K562 (cell line): Measurements from ENCODE around the gene NAA11. TPM values are rescaled to one million over a fixed set of nuclear protein-coding genes. Genes with fewer than 3 reads are reported as not detected.

Experiments
- C11orf30 ChIP-seq: fragments of 450-650 bp; IDR thresholded peaks from 2 replicates; pipeline ENCODE4 v1.6.1; 2016; ENCODE audit warnings: low read depth, mild to moderate bottlenecking
- CREB1 ChIP-seq, 2 experiments: sonication (generic) in 1 of 2; formaldehyde crosslinking in 1 of 2; IDR thresholded peaks; 2 replicates each; pipeline versions ENCODE4 v1.6.1 to v1.8.0; 2012 to 2022; ENCODE audit warnings: inconsistent platforms in 1 of 2, mild to moderate bottlenecking in 1 of 2, missing genetic modification reagents in 1 of 2, moderate library complexity in 1 of 2
- KAT2B ChIP-seq: IDR thresholded peaks from one replicate; pipeline ENCODE4 v1.6.1; 2012; ENCODE audit warnings: low read depth, mild to moderate bottlenecking, control low read depth, inconsistent platforms, low read length, moderate library complexity
- KDM2B ChIP-seq: fragments of 250-450 bp; sonication (Bioruptor Pico); IDR thresholded peaks from 2 replicates; pipeline ENCODE4 v1.8.0; 2021; ENCODE audit warnings: mild to moderate bottlenecking, moderate library complexity
- MCM7 ChIP-seq, 2 experiments: fragments of 450-650 bp; IDR thresholded peaks; 2 replicates each; pipeline ENCODE4 v1.6.1; 2016 to 2018
- MTA2 ChIP-seq: fragments of 450-650 bp; IDR thresholded peaks from 2 replicates; pipeline ENCODE4 v1.6.1; 2016; ENCODE audit warnings: low read depth
- PTBP1 ChIP-seq: fragments of 200-400 bp; formaldehyde crosslinking; IDR thresholded peaks from 2 replicates; pipeline ENCODE4 v1.6.1; 2017; ENCODE audit warnings: low read depth, low read length
- REST ChIP-seq, 2 experiments: fragments of 450-650 bp; formaldehyde crosslinking in 1 of 2; IDR thresholded peaks; 2 replicates each; pipeline versions ENCODE4 v1.4.0 to v1.6.1; 2014 to 2020; ENCODE audit warnings: mild to moderate bottlenecking in 2 of 2, borderline replicate concordance in 1 of 2, low read depth in 1 of 2
- SETDB1 ChIP-seq: IDR thresholded peaks from one replicate; pipeline ENCODE4 v1.6.1; 2012; ENCODE audit warnings: low read length, control low read depth, inconsistent platforms
- SRSF9 ChIP-seq: fragments of 200-400 bp; formaldehyde crosslinking; IDR thresholded peaks from 2 replicates; pipeline ENCODE4 v1.6.1; 2017; ENCODE audit warnings: low read depth, low read length, borderline replicate concordance
- TCF3 ChIP-seq: sonication (generic); formaldehyde crosslinking; IDR thresholded peaks from 2 replicates; pipeline ENCODE4 v1.4.0; 2020; ENCODE audit warnings: mild to moderate bottlenecking, missing genetic modification reagents
- TEAD4 ChIP-seq, 2 experiments: sonication (generic) in 1 of 2; formaldehyde crosslinking in 1 of 2; IDR thresholded peaks; 2 replicates each; pipeline versions ENCODE4 v1.6.1 to v1.8.0; 2012 to 2022; ENCODE audit warnings: borderline replicate concordance in 1 of 2, inconsistent platforms in 1 of 2, low read length in 1 of 2, mild to moderate bottlenecking in 1 of 2, missing genetic modification reagents in 1 of 2
- ZKSCAN1 ChIP-seq: fragments of 150-350 bp; IDR thresholded peaks from 2 replicates; pipeline ENCODE4 v1.6.1; 2016; ENCODE audit warnings: low read depth, low read length
- ZNF184 ChIP-seq: sonication (generic); formaldehyde crosslinking; IDR thresholded peaks from 2 replicates; pipeline ENCODE4 v1.5.0; 2020; ENCODE audit warnings: missing genetic modification reagents
- ZNF431 ChIP-seq: sonication (generic); formaldehyde crosslinking; IDR thresholded peaks from 2 replicates; pipeline ENCODE4 v1.8.0; 2022; ENCODE audit warnings: mild to moderate bottlenecking, missing genetic modification reagents
- ZNF639 ChIP-seq, 2 experiments: fragments of 200-800 bp in 1 of 2; sonication (Bioruptor generic) in 1 of 2; sonication (generic) in 1 of 2; formaldehyde crosslinking in 1 of 2; IDR thresholded peaks in 1 of 2; conservative IDR thresholded peaks in 1 of 2; 2 replicates each; pipeline versions ENCODE4 v1.5.0 to v1.6.1; 2016 to 2020; ENCODE audit warnings: missing compliant biosample characterization in 1 of 2, missing genetic modification characterization in 1 of 2, missing genetic modification reagents in 1 of 2
- ZZZ3 ChIP-seq: fragments of 450-650 bp; IDR thresholded peaks from 2 replicates; pipeline ENCODE4 v1.6.1; 2016; ENCODE audit warnings: antibody characterized with exemption, mild to moderate bottlenecking, moderate library complexity
- polyA plus RNA-seq, 8 experiments: library from polyadenylated mRNA; depleted of rRNA in 4 of 8; stranded (reverse) in 5 of 8; unstranded in 3 of 8; fragments of >200 nt; fragmentation: Nextera tagmentation in 2 of 8; fragmentation: Illumina TruSeq in 1 of 8; extraction: Ambion mirVana in 2 of 8; extraction: Trizol in 1 of 8; gene quantifications; 2 replicates each; pipeline versions ENCODE4 v1.2.1 to v1.2.3, GENCODE V29; 2011 to 2014; ENCODE audit warnings: inconsistent platforms in 1 of 8, missing spikeins in 1 of 8
- total RNA-seq, 7 experiments: library from RNA; depleted of rRNA in 6 of 7; stranded (reverse); fragments of >200 nt in 6 of 7; fragmentation: Illumina TruSeq in 2 of 7; extraction: Trizol in 2 of 7; gene quantifications; 2 replicates each; pipeline versions ENCODE4 v1.2.1 to v1.2.3, GENCODE V29; 2011 to 2021; ENCODE audit warnings: low replicate concordance in 1 of 7
- TF ChIP-seq, protein P1 (sequence below): IDR thresholded peaks from 2 replicates; pipeline ENCODE4 v1.6.1; 2014; ENCODE audit warnings: antibody characterized with exemption

NAA11 gene
- total and polyA plus RNA-seq, 9 of the 15 experiments (the other 6 are each of a cell fraction or from before 2014, with no cell fraction given): 17.1 to 34.6 (median 23.1) TPM

DNA sequence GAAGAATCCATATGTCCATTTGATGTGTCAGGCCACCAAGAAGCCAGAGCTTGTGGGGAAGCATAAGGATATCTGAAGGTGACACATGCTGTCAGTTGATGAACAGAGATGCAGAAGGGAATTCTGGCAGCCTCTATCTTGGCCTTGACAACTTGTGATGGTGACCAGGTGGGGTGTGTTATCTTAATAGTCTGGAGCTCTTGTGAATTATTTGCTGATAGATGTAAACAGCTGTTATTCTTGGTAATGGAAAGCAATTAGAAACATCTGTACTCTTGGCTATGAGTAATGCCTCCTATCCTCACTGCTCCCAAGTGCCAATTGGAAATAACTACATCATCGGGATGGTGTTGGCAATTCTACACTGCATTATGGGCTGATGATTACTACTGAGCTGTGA is 51.9 kb downstream of the NAA11 start (continued):
- TF ChIP-seq REST (IDR thresholded peaks at IDR 0.05; ENCODE audit: borderline replicate concordance) (no peak), REST (CRISPR knock-in tag; IDR thresholded peaks at IDR 0.05; ENCODE audit: low read depth) (no peak), ZZZ3 (no peak), ZKSCAN1 (no peak), SRSF9 (no peak), C11orf30 (no peak), ZNF431 (CRISPR knock-in tag) (peak; percentile 86), KAT2B (no peak), ZNF639 (CRISPR knock-in tag; conservative IDR thresholded peaks at IDR 0.05 in 1 of 2, IDR thresholded peaks at IDR 0.05 in 1 of 2) (no peak), ZNF184 (CRISPR knock-in tag) (no peak), PTBP1 (no peak), MTA2 (0 out of 2 replicates have a peak, but pooled peaks have one; percentile 12), SETDB1 (no peak), TEAD4 (IDR thresholded peaks at IDR 0.05; ENCODE audit: low read length) (0 out of 2 replicates have a peak, but pooled peaks have one; percentile 15), TEAD4 (CRISPR knock-in tag; IDR thresholded peaks at IDR 0.05; ENCODE audit: borderline replicate concordance) (no peak), TCF3 (CRISPR knock-in tag) (peak; percentile 61), CREB1 (IDR thresholded peaks at IDR 0.05) (no peak), CREB1 (CRISPR knock-in tag; IDR thresholded peaks at IDR 0.05) (no peak), KDM2B (no peak), MCM7 (IDR thresholded peaks at IDR 0.05) (no peak)
- TF ChIP-seq, protein P1, sequence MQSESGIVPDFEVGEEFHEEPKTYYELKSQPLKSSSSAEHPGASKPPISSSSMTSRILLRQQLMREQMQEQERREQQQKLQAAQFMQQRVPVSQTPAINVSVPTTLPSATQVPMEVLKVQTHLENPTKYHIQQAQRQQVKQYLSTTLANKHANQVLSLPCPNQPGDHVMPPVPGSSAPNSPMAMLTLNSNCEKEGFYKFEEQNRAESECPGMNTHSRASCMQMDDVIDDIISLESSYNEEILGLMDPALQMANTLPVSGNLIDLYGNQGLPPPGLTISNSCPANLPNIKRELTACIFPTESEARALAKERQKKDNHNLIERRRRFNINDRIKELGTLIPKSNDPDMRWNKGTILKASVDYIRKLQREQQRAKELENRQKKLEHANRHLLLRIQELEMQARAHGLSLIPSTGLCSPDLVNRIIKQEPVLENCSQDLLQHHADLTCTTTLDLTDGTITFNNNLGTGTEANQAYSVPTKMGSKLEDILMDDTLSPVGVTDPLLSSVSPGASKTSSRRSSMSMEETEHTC: no peak
